ENCODE measurements around the gene CFAP46.
A peak's percentile ranks its signal among the peaks of the same experiment; 100 is the strongest.

CFAP46 gene

DNA sequence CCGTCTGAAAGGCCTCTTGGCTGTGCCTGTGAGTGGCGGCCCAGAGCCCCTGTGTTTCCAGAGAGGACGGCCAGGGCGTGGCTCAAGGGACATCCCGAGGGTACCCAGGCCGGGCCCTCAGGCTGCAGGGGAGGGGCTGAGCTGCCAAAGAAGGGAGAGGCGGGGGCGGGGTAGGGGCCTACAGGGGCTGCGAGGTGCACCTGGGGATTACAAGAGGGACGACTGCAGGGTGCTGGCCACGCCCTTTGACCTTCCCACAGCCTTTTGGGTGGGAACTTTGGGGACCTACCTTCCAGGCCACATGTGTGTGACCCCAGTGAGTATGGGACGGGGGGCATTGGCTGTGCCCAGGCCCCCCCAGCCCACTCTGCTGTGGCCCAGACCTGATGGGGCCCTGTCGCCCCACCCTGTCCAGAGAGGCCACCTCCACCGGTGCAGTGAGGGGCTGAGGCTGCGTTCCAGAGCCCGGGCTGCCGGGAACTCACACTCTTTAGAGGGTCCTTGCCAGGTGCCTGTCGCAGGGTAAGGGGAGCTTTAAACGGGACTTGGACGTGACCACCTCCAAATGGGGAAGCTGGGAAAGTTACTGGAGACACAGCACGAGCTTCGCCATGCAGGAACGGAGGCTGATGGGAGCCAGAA lies 137.5 kb downstream of the CFAP46 start:
- no CpG with 5 or more reads among the region's 23 CpGs for WGBS, 2 donors (ENCODE audit: extremely low coverage in 2 of 2, insufficient read length in 2 of 2, insufficient replicate concordance in 1 of 2)
- Histone ChIP-seq H4K8ac (ENCODE audit: low read depth, low read length) (no peak overlapping the region), H4K91ac (ENCODE audit: low read depth, low read length, poor library complexity) (no peak overlapping the region), H2BK120ac (ENCODE audit: low read depth, low read length) (no peak overlapping the region), H3K4me3 (ENCODE audit: low read length in 2 of 2) (no peak overlapping the region), H3K79me1 (ENCODE audit: low read depth, low read length) (no peaks in the 10 kb centered on the region), H3K9me3 (replicated peaks in 1 of 2; ENCODE audit: control insufficient read depth in 2 of 2, insufficient read depth in 1 of 2, low read depth in 1 of 2, low read length in 2 of 2) (peaks cover 7% of the 10 kb centered on the region in 2 donors), H2BK15ac (ENCODE audit: low read length) (peak overlapping the region; percentile 24), H2BK5ac (ENCODE audit: low read length) (no peak overlapping the region), H3K18ac (ENCODE audit: low read length) (peak overlapping the region; percentile 28), H2BK12ac (ENCODE audit: low read length) (no peak overlapping the region), H3K27me3 (ENCODE audit: control insufficient read depth in 3 of 3, insufficient read depth in 3 of 3, low read depth in 1 of 3, low read length in 3 of 3) (no peaks in the 10 kb centered on the region), H3K23ac (ENCODE audit: low read depth, low read length, poor library complexity) (no peak overlapping the region), H2AK5ac (ENCODE audit: low read depth, low read length) (no peak overlapping the region), H3K14ac (ENCODE audit: low read length) (no peak overlapping the region), H2AFZ (ENCODE audit: low read length) (no peak overlapping the region), H3K4ac (ENCODE audit: low read length) (no peak overlapping the region), H3K9ac (ENCODE audit: low read depth, low read length, poor library complexity) (no peak overlapping the region), H3K27ac (replicated peaks; ENCODE audit: low read length) (no peak overlapping the region), H3K4me2 (ENCODE audit: insufficient read depth, low read length, poor library complexity, severe bottlenecking) (no peak overlapping the region), H3K36me3 (replicated peaks in 1 of 2; ENCODE audit: control insufficient read depth in 2 of 2, insufficient read depth in 2 of 2, low read length in 2 of 2) (no peaks in the 10 kb centered on the region), H3K4me1 (ENCODE audit: control insufficient read depth in 2 of 2, insufficient read depth in 1 of 2, low read depth in 1 of 2, low read length in 2 of 2) (peaks cover 0 to 3% of the 10 kb centered on the region in 2 donors)
- DNase-seq (ENCODE audit: low spot score), result no peak

DNA sequence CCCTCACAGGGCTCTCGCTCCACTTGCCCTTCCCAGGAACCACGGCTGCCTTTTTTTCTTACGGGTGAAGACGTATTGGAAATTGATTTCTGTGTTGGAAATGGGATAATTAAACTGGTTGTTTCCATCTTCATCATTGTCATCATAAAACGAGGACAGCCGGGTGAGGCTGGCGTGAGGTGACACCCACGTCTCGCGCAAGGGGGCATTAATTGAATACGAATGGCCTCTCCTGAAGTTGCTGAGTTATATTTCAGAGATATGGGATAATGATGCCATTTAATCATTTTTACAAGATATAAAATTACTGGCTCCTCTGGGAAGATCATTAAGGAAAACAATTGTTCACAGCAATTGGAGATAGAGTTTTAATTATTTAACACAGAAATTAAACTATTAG lies 138.1 kb downstream of the CFAP46 start:
- no peak overlapping the region for H3K4me2 ChIP-seq (ENCODE audit: insufficient read depth, low read length, poor library complexity, severe bottlenecking)
- no peaks in the 10 kb centered on the region for H3K27me3 ChIP-seq (ENCODE audit: control insufficient read depth in 3 of 3, insufficient read depth in 3 of 3, low read depth in 1 of 3, low read length in 3 of 3)
- no CpG with 5 or more reads among the region's 11 CpGs for WGBS, 2 donors (ENCODE audit: extremely low coverage in 2 of 2, insufficient read length in 2 of 2, insufficient replicate concordance in 1 of 2)

DNA sequence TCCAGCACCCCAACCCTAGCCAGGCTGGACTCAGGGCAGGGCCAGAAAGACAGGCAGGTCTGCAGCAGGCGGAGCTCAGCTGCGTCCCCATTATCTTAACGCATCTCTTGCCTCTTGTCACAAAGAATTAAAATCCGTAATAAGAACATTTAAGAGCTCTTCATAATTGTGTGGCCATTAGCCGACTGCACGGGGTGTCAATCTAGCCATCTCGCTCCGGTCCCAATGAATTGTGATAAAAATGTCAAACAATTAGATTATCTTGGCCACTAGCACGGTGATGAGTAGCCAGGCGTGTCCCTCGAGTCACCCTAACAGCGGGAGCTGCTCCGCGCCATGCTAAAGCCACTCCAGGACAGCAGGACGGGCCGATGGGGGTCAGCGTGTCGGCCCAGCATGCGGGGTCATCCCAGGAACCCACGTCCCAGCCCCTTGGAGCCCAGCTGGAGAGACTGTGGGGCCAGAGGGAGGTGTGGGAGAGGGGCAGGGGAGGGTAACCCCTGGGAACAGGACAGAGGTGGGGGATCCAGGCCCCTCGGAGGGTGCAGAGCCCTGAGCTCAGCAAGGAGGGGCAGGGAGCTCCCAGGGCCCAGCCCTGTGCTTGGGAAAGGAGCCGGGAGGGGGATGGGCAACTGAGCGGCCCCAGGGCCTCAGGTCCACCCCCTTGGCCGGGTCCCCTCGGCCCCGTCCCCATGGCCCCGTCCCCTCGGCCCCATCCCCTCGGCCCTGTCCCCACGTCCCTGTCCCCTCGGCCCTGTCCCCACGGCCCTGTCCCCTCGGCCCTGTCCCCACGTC lies 138.8 kb downstream of the CFAP46 start:
- no peak overlapping the region for H4K91ac ChIP-seq (ENCODE audit: low read depth, low read length, poor library complexity)
- peak overlapping the region; percentile 35 for H2BK5ac ChIP-seq (ENCODE audit: low read length)
- H3K18ac ChIP-seq (ENCODE audit: low read length), result no peak overlapping the region
- no peak overlapping the region for H2AK5ac ChIP-seq (ENCODE audit: low read depth, low read length)
- H3K36me3 ChIP-seq (replicated peaks in 1 of 2; ENCODE audit: control insufficient read depth in 2 of 2, insufficient read depth in 2 of 2, low read length in 2 of 2), result no peaks in the 10 kb centered on the region
- H3K14ac ChIP-seq (ENCODE audit: low read length), result no peak overlapping the region
- no CpG with 5 or more reads among the region's 34 CpGs for WGBS, 2 donors (ENCODE audit: extremely low coverage in 2 of 2, insufficient read length in 2 of 2, insufficient replicate concordance in 1 of 2)
- H2BK12ac ChIP-seq (ENCODE audit: low read length), result no peak overlapping the region
- H2BK120ac ChIP-seq (ENCODE audit: low read depth, low read length), result no peak overlapping the region
- H3K27me3 ChIP-seq (ENCODE audit: control insufficient read depth in 3 of 3, insufficient read depth in 3 of 3, low read depth in 1 of 3, low read length in 3 of 3), result no peaks in the 10 kb centered on the region
- H3K27ac ChIP-seq (replicated peaks; ENCODE audit: low read length), result no peak overlapping the region
- no peak overlapping the region for H3K4ac ChIP-seq (ENCODE audit: low read length)
- peak overlapping the region in 1 of 2 donors; percentile 14 for H3K4me3 ChIP-seq (ENCODE audit: low read length in 2 of 2)
- peaks cover 7% of the 10 kb centered on the region in 2 donors for H3K9me3 ChIP-seq (replicated peaks in 1 of 2; ENCODE audit: control insufficient read depth in 2 of 2, insufficient read depth in 1 of 2, low read depth in 1 of 2, low read length in 2 of 2)
- no peak overlapping the region for H2BK15ac ChIP-seq (ENCODE audit: low read length)
- no peak overlapping the region for H2AFZ ChIP-seq (ENCODE audit: low read length)
- no peak overlapping the region for H3K4me2 ChIP-seq (ENCODE audit: insufficient read depth, low read length, poor library complexity, severe bottlenecking)
- no peak overlapping the region for H3K23ac ChIP-seq (ENCODE audit: low read depth, low read length, poor library complexity)
- H3K9ac ChIP-seq (ENCODE audit: low read depth, low read length, poor library complexity), result no peak overlapping the region
- no peak for DNase-seq (ENCODE audit: low spot score)
- no peak overlapping the region for H4K8ac ChIP-seq (ENCODE audit: low read depth, low read length)
- no peaks in the 10 kb centered on the region for H3K79me1 ChIP-seq (ENCODE audit: low read depth, low read length)
- peaks cover 0 to 2% of the 10 kb centered on the region in 2 donors for H3K4me1 ChIP-seq (ENCODE audit: control insufficient read depth in 2 of 2, insufficient read depth in 1 of 2, low read depth in 1 of 2, low read length in 2 of 2)

More for the DNA sequence above, 138.1 kb downstream of the CFAP46 start:
- Histone ChIP-seq H2BK15ac (ENCODE audit: low read length) (no peak overlapping the region), H3K36me3 (replicated peaks in 1 of 2; ENCODE audit: control insufficient read depth in 2 of 2, insufficient read depth in 2 of 2, low read length in 2 of 2) (no peaks in the 10 kb centered on the region), H3K4ac (ENCODE audit: low read length) (no peak overlapping the region), H2BK120ac (ENCODE audit: low read depth, low read length) (no peak overlapping the region), H4K91ac (ENCODE audit: low read depth, low read length, poor library complexity) (no peak overlapping the region), H3K9ac (ENCODE audit: low read depth, low read length, poor library complexity) (no peak overlapping the region), H3K9me3 (replicated peaks in 1 of 2; ENCODE audit: control insufficient read depth in 2 of 2, insufficient read depth in 1 of 2, low read depth in 1 of 2, low read length in 2 of 2) (peaks cover 7% of the 10 kb centered on the region in 2 donors), H2AK5ac (ENCODE audit: low read depth, low read length) (no peak overlapping the region), H3K18ac (ENCODE audit: low read length) (no peak overlapping the region), H3K4me3 (ENCODE audit: low read length in 2 of 2) (no peak overlapping the region), H3K23ac (ENCODE audit: low read depth, low read length, poor library complexity) (no peak overlapping the region), H3K14ac (ENCODE audit: low read length) (no peak overlapping the region), H2AFZ (ENCODE audit: low read length) (no peak overlapping the region), H2BK5ac (ENCODE audit: low read length) (no peak overlapping the region), H3K79me1 (ENCODE audit: low read depth, low read length) (no peaks in the 10 kb centered on the region), H2BK12ac (ENCODE audit: low read length) (no peak overlapping the region), H3K27ac (replicated peaks; ENCODE audit: low read length) (no peak overlapping the region), H3K4me1 (ENCODE audit: control insufficient read depth in 2 of 2, insufficient read depth in 1 of 2, low read depth in 1 of 2, low read length in 2 of 2) (peaks cover 0 to 3% of the 10 kb centered on the region in 2 donors), H4K8ac (ENCODE audit: low read depth, low read length) (no peak overlapping the region)
- no peak for DNase-seq (ENCODE audit: low spot score)

DNA sequence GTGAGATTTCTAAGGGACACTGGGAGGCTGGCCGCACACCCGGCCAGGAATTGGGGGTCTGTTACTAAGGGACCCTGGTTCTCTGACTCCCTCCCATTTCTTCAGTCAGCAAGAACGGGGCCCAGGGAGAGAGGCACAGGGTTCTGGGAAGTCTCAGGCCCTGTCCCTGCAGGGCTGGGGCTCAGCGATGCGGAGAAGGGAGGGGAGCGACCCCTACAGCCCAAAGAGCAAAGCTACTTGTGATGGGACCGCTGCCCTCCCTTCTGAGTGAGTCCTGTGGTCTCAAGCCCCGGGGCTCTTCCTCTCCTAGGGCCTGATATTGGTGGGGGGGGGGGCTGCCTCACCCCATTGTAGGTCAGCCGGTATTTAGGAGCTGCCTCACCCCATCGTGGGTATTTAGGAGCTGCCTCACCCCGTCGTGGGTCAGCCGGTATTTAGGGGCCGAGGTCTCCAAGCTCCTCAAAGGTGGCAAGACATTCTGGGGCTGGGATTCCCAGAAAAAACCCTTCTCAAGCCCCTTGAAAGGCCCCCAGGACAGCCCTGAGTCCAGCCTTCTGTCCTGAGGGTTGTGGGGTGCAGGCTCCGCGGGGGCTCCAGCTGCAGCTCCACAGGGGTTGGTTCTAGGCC lies 139.6 kb downstream of the CFAP46 start:
- Histone ChIP-seq H3K27ac (replicated peaks; ENCODE audit: low read length) (no peak overlapping the region), H3K18ac (ENCODE audit: low read length) (no peak overlapping the region), H3K9ac (ENCODE audit: low read depth, low read length, poor library complexity) (no peak overlapping the region), H3K23ac (ENCODE audit: low read depth, low read length, poor library complexity) (no peak overlapping the region), H3K4ac (ENCODE audit: low read length) (no peak overlapping the region), H3K36me3 (replicated peaks in 1 of 2; ENCODE audit: control insufficient read depth in 2 of 2, insufficient read depth in 2 of 2, low read length in 2 of 2) (no peaks in the 10 kb centered on the region), H4K91ac (ENCODE audit: low read depth, low read length, poor library complexity) (no peak overlapping the region), H2AK5ac (ENCODE audit: low read depth, low read length) (no peak overlapping the region), H3K4me3 (ENCODE audit: low read length in 2 of 2) (no peak overlapping the region), H2BK12ac (ENCODE audit: low read length) (no peak overlapping the region), H2AFZ (ENCODE audit: low read length) (no peak overlapping the region), H2BK5ac (ENCODE audit: low read length) (no peak overlapping the region), H3K4me1 (ENCODE audit: control insufficient read depth in 2 of 2, insufficient read depth in 1 of 2, low read depth in 1 of 2, low read length in 2 of 2) (no peaks in the 10 kb centered on the region), H3K4me2 (ENCODE audit: insufficient read depth, low read length, poor library complexity, severe bottlenecking) (no peak overlapping the region), H3K9me3 (replicated peaks in 1 of 2; ENCODE audit: control insufficient read depth in 2 of 2, insufficient read depth in 1 of 2, low read depth in 1 of 2, low read length in 2 of 2) (peaks cover 7% of the 10 kb centered on the region in 2 donors), H4K8ac (ENCODE audit: low read depth, low read length) (no peak overlapping the region), H2BK120ac (ENCODE audit: low read depth, low read length) (no peak overlapping the region), H3K14ac (ENCODE audit: low read length) (no peak overlapping the region), H2BK15ac (ENCODE audit: low read length) (no peak overlapping the region), H3K27me3 (ENCODE audit: control insufficient read depth in 3 of 3, insufficient read depth in 3 of 3, low read depth in 1 of 3, low read length in 3 of 3) (no peaks in the 10 kb centered on the region), H3K79me1 (ENCODE audit: low read depth, low read length) (no peaks in the 10 kb centered on the region)
- WGBS, 2 donors (ENCODE audit: extremely low coverage in 2 of 2, insufficient read length in 2 of 2, insufficient replicate concordance in 1 of 2), result no CpG with 5 or more reads among the region's 16 CpGs
- no peak for DNase-seq (ENCODE audit: low spot score)

Data from neuronal stem cell (in vitro differentiated cells).